Caco-2 (cell line): ENCODE measurements around the gene SMARCD3. TPM values are rescaled to one million over a fixed set of nuclear protein-coding genes. Genes with fewer than 3 reads are reported as not detected.

Experiments used
- BruUV-seq: library from RNA; stranded (reverse); fragments of 400-500 nt; replicated peaks from 2 replicates; lab custom pipeline; 2021; lab: Mats Ljungman, UMichigan
- CTCF ChIA-PET: fragments of 300-600 bp; sonication (Branson Sonifier 250); formaldehyde crosslinking; loops from one replicate; lab custom pipeline; 2022; ENCODE audit warnings: antibody characterized with exemption; lab: Charles Lee
- POLR2A ChIA-PET: fragments of 300-600 bp; sonication (Branson Sonifier 250); formaldehyde crosslinking; loops from one replicate; lab custom pipeline; 2022; ENCODE audit warnings: antibody characterized with exemption; lab: Charles Lee
- DNase-seq, 2 experiments: peaks; one replicate each; pipeline versions ENCODE4 v3.0.0 to v3.0.0-alpha.2; 2020 to 2022
- H3K27me3 ChIP-seq: replicated peaks from 2 replicates; pipeline ENCODE4 v1.6.0; 2011; ENCODE audit warnings: low read length; ENCODE audit not compliant: control insufficient read depth, insufficient read depth
- H3K36me3 ChIP-seq: 2 replicates; pipeline ENCODE4 v1.5.1; 2011; ENCODE audit warnings: low read length; ENCODE audit not compliant: control insufficient read depth, insufficient read depth
- H3K4me1 ChIP-seq: fragments of 250-450 bp; sonication (Bioruptor Pico); 2 replicates; pipeline ENCODE4 v1.5.1; 2020; ENCODE audit warnings: mild to moderate bottlenecking
- H3K4me3 ChIP-seq: 2 replicates; pipeline ENCODE4 v1.5.1; 2011; ENCODE audit warnings: low read depth, mild to moderate bottlenecking, control low read depth, low read length
- H3K9me3 ChIP-seq: fragments of 250-450 bp; sonication (Bioruptor Pico); 2 replicates; pipeline ENCODE4 v1.5.1; 2020; ENCODE audit warnings: mild to moderate bottlenecking, moderate library complexity
- H3K27ac Mint-ChIP-seq: one replicate; pipeline ENCODE4 v1.8.0; 2022; ENCODE audit warnings: mixed read lengths; ENCODE audit not compliant: unreplicated experiment
- H3K27me3 Mint-ChIP-seq: one replicate; pipeline ENCODE4 v1.8.0; 2022; ENCODE audit warnings: mixed read lengths; ENCODE audit not compliant: insufficient read depth, unreplicated experiment
- H3K36me3 Mint-ChIP-seq: one replicate; pipeline ENCODE4 v1.8.0; 2022; ENCODE audit warnings: mild to moderate bottlenecking, mixed read lengths; ENCODE audit not compliant: insufficient read depth, unreplicated experiment
- H3K4me1 Mint-ChIP-seq: one replicate; pipeline ENCODE4 v1.8.0; 2022; ENCODE audit warnings: low read depth, mixed read lengths; ENCODE audit not compliant: unreplicated experiment
- H3K4me3 Mint-ChIP-seq: one replicate; pipeline ENCODE4 v1.8.0; 2022; ENCODE audit warnings: mild to moderate bottlenecking, moderate library complexity, mixed read lengths; ENCODE audit not compliant: unreplicated experiment
- H3K9me3 Mint-ChIP-seq: one replicate; pipeline ENCODE4 v1.8.0; 2022; ENCODE audit warnings: mixed read lengths; ENCODE audit not compliant: unreplicated experiment
- CTCF ChIP-seq, 2 experiments: fragments of 200-600 bp in 1 of 2; IDR thresholded peaks; 1 replicate in 1 of 2; 2 replicates in 1 of 2; pipeline versions ENCODE4 v1.5.1 to v1.8.0; 2011 to 2022; ENCODE audit warnings: antibody characterized with exemption in 1 of 2, control low read depth in 1 of 2, inconsistent platforms in 1 of 2, low read depth in 1 of 2, low read length in 1 of 2, mild to moderate bottlenecking in 1 of 2, moderate library complexity in 1 of 2; ENCODE audit not compliant: insufficient read depth in 1 of 2, severe bottlenecking in 1 of 2, unreplicated experiment in 1 of 2
- intact Hi-C: fragments of 100-400 bp; cut with micrococcal nuclease; formaldehyde crosslinking; loops from one replicate; pipeline ENCODE4 v1.10.0; 2022; ENCODE audit not compliant: unreplicated experiment
- total RNA-seq: library from RNA; stranded (reverse); gene quantifications from 2 replicates; pipeline ENCODE4 v1.2.3, GENCODE V29; 2022

SMARCD3 gene
- total RNA-seq, 1 experiment from 2014 or later: 27.8 TPM

- Mint-ChIP-seq H3K27ac (no peak overlapping the region), H3K27me3 (no peaks in the 10 kb centered on the region), H3K4me1 (peaks cover 13% of the 10 kb centered on the region), H3K36me3 (peaks cover 34% of the 10 kb centered on the region), H3K9me3 (no peaks in the 10 kb centered on the region), H3K4me3 (no peak overlapping the region)
- intact Hi-C loops: no loop called here
- Histone ChIP-seq H3K4me1 (peaks cover 17% of the 10 kb centered on the region), H3K36me3 (peaks cover 2% of the 10 kb centered on the region; the same call in 1 of the 2 replicates), H3K9me3 (no peaks in the 10 kb centered on the region), H3K27me3 (no peaks in the 10 kb centered on the region), H3K4me3 (no peak overlapping the region)
- ChIA-PET POLR2A (interaction anchor here (0.5 to 0.6 kb wide), 3 partner anchors 10 to 153 kb away, joined by 3 to 4 read pairs (median 3); partner anchors contain the start of gene ABCF2), CTCF (interaction anchor here (0.6 to 0.9 kb wide), 2 partner anchors 10 to 40 kb away, joined by 3 read pairs; partner anchors contain the start of gene ABCF2)
- no peak for DNase-seq
- no TSS peak for BruUV-seq
- no peak for TF ChIP-seq CTCF (IDR thresholded peaks at IDR 0.05; ENCODE audit: insufficient read depth in 1 of 2, low read depth in 1 of 2, low read length in 1 of 2, severe bottlenecking in 1 of 2, unreplicated experiment in 1 of 2)
These were observed 11.0 kb downstream of the SMARCD3 start for GRCh38 chr7:151237244-151238189.

- H3K27me3 Mint-ChIP-seq: no peaks in the 10 kb centered on the region
- peaks cover 2% of the 10 kb centered on the region; the same call in 1 of the 2 replicates for H3K36me3 ChIP-seq
- no TSS peak for BruUV-seq
These were observed 12.1 kb downstream of the SMARCD3 start for GRCh38 chr7:151236406-151236805.

More at GRCh38 chr7:151236406-151236805, 12.1 kb downstream of the SMARCD3 start:
- TF ChIP-seq CTCF (IDR thresholded peaks at IDR 0.05; ENCODE audit: insufficient read depth in 1 of 2, low read depth in 1 of 2, low read length in 1 of 2, severe bottlenecking in 1 of 2, unreplicated experiment in 1 of 2): no peak
- Histone ChIP-seq H3K27me3 (no peaks in the 10 kb centered on the region), H3K4me1 (peaks cover 17% of the 10 kb centered on the region), H3K4me3 (no peak overlapping the region), H3K9me3 (no peaks in the 10 kb centered on the region)
- H3K36me3 Mint-ChIP-seq: peaks cover 34% of the 10 kb centered on the region
- H3K9me3 Mint-ChIP-seq: no peaks in the 10 kb centered on the region
- POLR2A ChIA-PET: no interaction called here
- H3K4me1 Mint-ChIP-seq: peaks cover 20% of the 10 kb centered on the region
- intact Hi-C loops: no loop called here
- CTCF ChIA-PET: interaction anchor here (0.9 kb wide), 1 partner anchor 9 kb away, joined by 3 read pairs; the partner anchor contains the start of gene ABCF2
- no peak for DNase-seq
- no peak overlapping the region for H3K27ac Mint-ChIP-seq
- H3K4me3 Mint-ChIP-seq: no peak overlapping the region
